T-helper 17 cell (primary cell): ENCODE data around the gene OTUB2. TPM values are rescaled to one million over a fixed set of nuclear protein-coding genes. Genes with fewer than 3 reads are reported as not detected.

Source experiments
- ATAC-seq: fragments of 150-1000 bp; cut with Tn5 transposase; 2 replicates; pipeline ENCODE4 v1.10.0; 2021; ENCODE audit warnings: mild to moderate bottlenecking, moderate library complexity
- DNase-seq, 3 donors: peaks; one replicate each; pipeline versions ENCODE4 v3.0.0 to v3.0.0-alpha.2; 2020 to 2021
- H3K9me3 ChIP-seq: one replicate; pipeline ENCODE4 v1.7.0; 2013; ENCODE audit warnings: low read length, mild to moderate bottlenecking; ENCODE audit not compliant: control insufficient read depth, poor library complexity, severe bottlenecking
- H3K27ac Mint-ChIP-seq: one replicate; pipeline ENCODE4 v1.8.0; 2022; ENCODE audit warnings: mild to moderate bottlenecking, moderate library complexity, mixed read lengths
- H3K27me3 Mint-ChIP-seq: one replicate; pipeline ENCODE4 v1.8.0; 2022; ENCODE audit warnings: mixed read lengths
- H3K36me3 Mint-ChIP-seq: one replicate; pipeline ENCODE4 v1.8.0; 2022; ENCODE audit warnings: low read depth, mixed read lengths
- H3K4me1 Mint-ChIP-seq: one replicate; pipeline ENCODE4 v1.8.0; 2022; ENCODE audit warnings: mild to moderate bottlenecking, mixed read lengths
- H3K4me3 Mint-ChIP-seq: one replicate; pipeline ENCODE4 v1.8.0; 2022; ENCODE audit warnings: mild to moderate bottlenecking, moderate library complexity, mixed read lengths
- total RNA-seq, 4 donors: library from RNA in 2 of 4; stranded (reverse) in 2 of 4; gene quantifications; one replicate each; pipeline ENCODE4 v1.2.3 and lab custom pipeline; 2022 to 2026

The OTUB2 gene
- total RNA-seq, 2 donors from 2014 or later, result 0.12 to 0.37 TPM

DNA sequence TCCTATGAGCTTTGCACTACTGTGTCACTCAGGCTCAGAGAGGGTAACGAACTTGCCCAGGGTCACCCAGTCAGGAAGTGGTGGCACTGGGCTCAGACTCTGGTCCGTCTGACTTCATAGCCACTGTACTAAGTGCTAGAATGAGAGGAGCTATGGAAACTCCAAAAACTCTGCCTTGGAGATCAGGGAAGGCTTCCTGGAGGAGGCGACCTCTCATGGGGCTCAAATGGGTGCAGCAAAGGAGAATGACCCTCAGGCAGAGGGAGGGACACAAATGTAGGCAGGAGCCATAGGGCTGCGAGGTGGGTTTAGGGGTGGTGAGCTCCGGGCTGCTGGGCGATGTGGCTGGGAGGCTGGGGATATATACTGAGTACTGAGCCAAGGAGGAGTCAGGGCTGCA, 25.9 kb upstream of the OTUB2 start:
- H3K9me3 ChIP-seq, result no peaks in the 10 kb centered on the region
- ATAC-seq (no peak), DNase-seq (no peak)
- H3K27ac Mint-ChIP-seq, result no peak overlapping the region
- no peak overlapping the region for H3K4me3 Mint-ChIP-seq
- H3K27me3 Mint-ChIP-seq, result peaks cover 13% of the 10 kb centered on the region
- H3K36me3 Mint-ChIP-seq, result peaks cover 2% of the 10 kb centered on the region
- peaks cover 19% of the 10 kb centered on the region for H3K4me1 Mint-ChIP-seq

DNA sequence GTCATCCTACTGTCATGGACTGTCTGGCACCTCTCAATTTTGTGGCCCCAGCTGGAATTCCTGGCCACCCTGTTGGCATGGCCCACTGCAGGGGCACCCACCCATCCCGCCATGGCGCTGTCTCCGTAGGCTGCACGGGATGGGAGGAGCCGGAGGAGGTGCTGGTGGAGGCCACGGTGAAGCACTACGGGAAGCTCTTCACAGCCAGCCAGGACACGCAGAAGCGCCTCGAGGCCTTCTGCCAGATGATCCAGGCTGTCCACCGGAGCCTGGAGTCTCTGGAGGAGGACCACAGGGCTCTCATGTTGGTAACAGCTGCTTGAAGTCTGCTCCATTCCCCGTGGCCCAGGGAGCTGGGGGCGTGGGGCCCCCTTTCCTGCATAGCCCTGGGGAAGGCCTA, 25.1 kb upstream of the OTUB2 start:
- Mint-ChIP-seq H3K36me3 (peaks cover 2% of the 10 kb centered on the region), H3K27me3 (peaks cover 14% of the 10 kb centered on the region), H3K4me1 (peaks cover 19% of the 10 kb centered on the region), H3K4me3 (no peak overlapping the region), H3K27ac (no peak overlapping the region)
- ATAC-seq (no peak), DNase-seq (no peak)
- no peaks in the 10 kb centered on the region for H3K9me3 ChIP-seq

DNA sequence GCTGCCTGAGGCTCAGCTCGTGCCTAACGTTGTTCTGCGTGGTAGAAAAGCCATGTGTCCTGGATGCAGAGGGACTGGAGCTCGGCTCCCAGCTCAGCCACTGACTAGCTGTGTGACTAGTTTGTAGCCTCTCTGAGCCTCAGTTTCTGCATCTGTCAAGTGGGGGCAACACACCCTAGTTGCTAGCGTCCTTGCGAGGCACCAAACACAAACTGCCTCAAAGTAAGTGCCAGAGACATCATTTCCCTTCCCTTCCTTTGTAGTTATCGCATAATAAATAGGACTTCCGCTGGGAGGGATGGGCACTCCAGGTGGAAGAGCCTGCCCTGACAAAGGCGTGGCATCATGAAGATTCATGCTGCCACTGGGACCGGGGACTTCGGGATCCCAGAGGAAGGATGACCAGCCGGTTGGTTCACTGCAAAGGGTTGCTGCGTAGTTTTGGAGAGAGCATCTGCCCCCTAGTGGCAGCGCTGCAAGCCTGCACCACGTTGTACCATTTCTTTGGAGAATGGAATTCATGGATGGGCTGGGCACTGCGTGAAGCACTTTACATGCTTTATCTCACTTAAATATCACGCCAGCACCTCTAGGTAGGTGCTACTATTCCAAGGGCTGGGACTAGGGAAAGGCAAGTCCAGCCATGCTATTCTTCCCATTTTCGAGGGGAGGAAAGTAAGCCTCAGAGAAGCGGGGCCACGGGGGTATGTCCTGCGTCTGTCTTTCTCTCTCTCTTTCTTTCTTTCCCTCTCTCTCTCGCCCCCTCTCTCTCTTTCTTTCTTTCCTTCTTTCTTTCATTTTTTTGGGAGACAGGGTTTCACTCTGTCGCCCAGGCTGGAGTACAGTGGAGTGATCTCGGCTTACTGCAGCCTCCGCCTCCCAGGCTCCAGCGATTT, 24.4 kb upstream of the OTUB2 start:
- Mint-ChIP-seq H3K27ac (peak overlapping the region; percentile 34), H3K27me3 (peaks cover 14% of the 10 kb centered on the region), H3K4me3 (no peak overlapping the region), H3K4me1 (peaks cover 20% of the 10 kb centered on the region), H3K36me3 (peaks cover 2% of the 10 kb centered on the region)
- DNase-seq (peak; percentile 38 to 43 (median 42)), ATAC-seq (peak; percentile 84)
- no peaks in the 10 kb centered on the region for H3K9me3 ChIP-seq

- Mint-ChIP-seq H3K4me1 (peaks cover 30% of the 10 kb centered on the region), H3K27ac (no peak overlapping the region), H3K27me3 (peaks cover 14% of the 10 kb centered on the region), H3K36me3 (peaks cover 2% of the 10 kb centered on the region), H3K4me3 (no peak overlapping the region)
- ATAC-seq, result no peak
- DNase-seq, result no peak
- no peaks in the 10 kb centered on the region for H3K9me3 ChIP-seq
Measured at GRCh38 chr14:94003397-94003796, 22.7 kb upstream of the OTUB2 start.

DNA sequence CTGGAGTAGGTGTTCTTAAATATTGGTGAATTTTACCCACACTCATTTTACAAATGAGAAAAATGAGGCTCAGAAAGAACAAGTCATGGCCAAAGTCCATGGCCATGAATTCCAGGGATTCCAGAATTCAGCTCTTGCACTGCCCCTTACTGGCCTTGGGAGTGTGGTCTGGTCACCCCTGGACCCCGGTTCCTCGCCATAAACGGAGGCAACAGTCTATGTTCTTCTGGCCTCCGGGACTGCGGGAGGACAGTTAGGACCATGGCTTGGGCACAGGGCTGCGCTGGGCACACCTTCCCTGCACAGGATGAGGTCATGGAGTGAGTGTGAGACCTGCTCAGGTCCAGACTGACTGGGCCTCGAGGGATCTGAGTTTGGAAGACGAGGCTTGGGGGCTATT, 22.1 kb upstream of the OTUB2 start:
- no peak for ATAC-seq
- Mint-ChIP-seq H3K27me3 (peaks cover 14% of the 10 kb centered on the region), H3K27ac (no peak overlapping the region), H3K4me1 (peaks cover 32% of the 10 kb centered on the region), H3K36me3 (peaks cover 2% of the 10 kb centered on the region), H3K4me3 (no peak overlapping the region)
- no peak for DNase-seq
- no peaks in the 10 kb centered on the region for H3K9me3 ChIP-seq

DNA sequence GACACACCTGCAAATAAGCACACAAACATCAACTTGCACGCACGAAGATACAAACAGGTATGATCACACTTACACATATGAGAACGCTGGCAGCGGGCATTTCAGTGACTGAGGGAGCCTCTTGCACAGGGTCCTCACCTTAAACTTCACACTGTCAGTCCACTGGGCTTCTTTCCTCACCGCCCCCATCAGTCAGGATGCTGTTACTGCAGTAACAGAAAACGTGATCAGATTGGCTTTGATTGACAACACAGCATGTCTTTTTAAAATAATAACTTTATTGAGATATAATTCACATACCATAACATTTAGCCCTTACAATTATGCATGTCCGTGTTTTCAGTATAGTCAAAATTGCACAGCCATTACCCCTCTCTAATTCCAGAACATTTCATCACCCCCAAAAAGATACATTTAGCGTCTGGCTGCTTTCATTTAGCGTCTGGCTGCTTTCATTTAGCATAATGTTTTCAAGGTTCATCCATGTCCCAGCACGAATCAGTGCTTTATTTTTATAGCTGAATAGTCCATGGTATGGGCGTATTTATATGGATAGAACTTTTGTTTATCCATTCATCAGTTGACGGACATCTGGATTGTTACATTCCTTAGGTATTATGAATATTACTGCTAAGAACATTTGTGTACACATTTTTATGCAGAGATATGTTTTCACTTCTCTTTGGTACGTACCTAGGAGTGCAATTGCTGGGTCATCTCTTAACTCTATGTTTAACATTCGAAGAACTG, 20.6 kb upstream of the OTUB2 start:
- peaks cover 2% of the 10 kb centered on the region for H3K36me3 Mint-ChIP-seq
- H3K4me1 Mint-ChIP-seq, result peaks cover 43% of the 10 kb centered on the region
- no peak for DNase-seq
- no peaks in the 10 kb centered on the region for H3K9me3 ChIP-seq
- H3K27me3 Mint-ChIP-seq, result peaks cover 14% of the 10 kb centered on the region
- H3K4me3 Mint-ChIP-seq, result no peak overlapping the region
- H3K27ac Mint-ChIP-seq, result no peak overlapping the region
- ATAC-seq, result peak; percentile 30

- Mint-ChIP-seq H3K27ac (no peak overlapping the region), H3K4me1 (peaks cover 54% of the 10 kb centered on the region)
- DNase-seq, result no peak
Measured at GRCh38 chr14:94008234-94008633, 17.9 kb upstream of the OTUB2 start.

DNA sequence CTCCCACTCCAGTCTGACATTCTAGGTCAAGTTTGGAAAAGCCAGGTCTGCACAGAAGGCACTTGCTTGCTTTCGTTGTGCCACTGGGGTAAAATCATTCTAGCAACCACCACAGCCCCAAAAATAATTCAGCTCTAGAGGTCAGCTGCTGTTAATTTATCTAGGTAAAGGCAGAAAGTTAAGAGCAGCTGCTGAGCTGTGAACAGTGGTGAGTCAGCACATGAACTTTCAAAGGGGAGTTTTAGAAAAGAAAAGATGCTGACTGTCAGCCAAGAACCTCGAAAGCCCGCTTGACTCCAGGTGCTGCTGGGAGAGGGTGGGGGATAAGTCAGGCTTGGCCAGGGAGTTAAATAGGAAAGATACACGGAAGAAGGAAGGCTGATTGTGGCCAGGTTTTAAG, 16.4 kb upstream of the OTUB2 start:
- no peaks in the 10 kb centered on the region for H3K36me3 Mint-ChIP-seq
- peak overlapping the region; percentile 81 for H3K4me3 Mint-ChIP-seq
- DNase-seq, result no peak
- H3K9me3 ChIP-seq, result no peaks in the 10 kb centered on the region
- peak overlapping the region; percentile 83 for H3K27ac Mint-ChIP-seq
- H3K27me3 Mint-ChIP-seq, result peaks cover 6% of the 10 kb centered on the region
- ATAC-seq, result peak; percentile 39
- H3K4me1 Mint-ChIP-seq, result peaks cover 51% of the 10 kb centered on the region

More at GRCh38 chr14:94008234-94008633, 17.9 kb upstream of the OTUB2 start:
- no peaks in the 10 kb centered on the region for H3K9me3 ChIP-seq
- peak overlapping the region; percentile 36 for H3K4me3 Mint-ChIP-seq
- ATAC-seq, result peak; percentile 39
- peaks cover 13% of the 10 kb centered on the region for H3K27me3 Mint-ChIP-seq
- peaks cover 2% of the 10 kb centered on the region for H3K36me3 Mint-ChIP-seq

DNA sequence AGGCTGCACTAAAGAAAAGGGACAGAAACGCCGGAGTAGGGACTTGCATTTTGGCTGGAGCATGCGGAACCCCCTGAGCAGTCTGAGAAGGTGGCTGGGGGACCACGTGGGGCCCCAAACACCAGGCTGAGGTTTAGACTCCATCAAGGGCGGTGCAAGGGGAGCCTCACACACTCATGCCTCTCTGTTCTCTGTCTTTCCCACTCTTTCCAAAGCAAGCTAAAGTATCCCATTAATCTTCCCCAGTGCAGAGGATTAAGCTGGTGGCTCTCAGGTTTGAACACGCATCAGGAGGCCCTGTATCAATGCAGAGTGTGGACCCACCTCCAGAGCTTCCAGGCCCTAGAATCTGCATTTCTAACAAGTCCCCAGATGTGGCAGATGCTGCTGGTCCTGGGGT, 15.5 kb upstream of the OTUB2 start:
- no peaks in the 10 kb centered on the region for H3K27me3 Mint-ChIP-seq
- peak overlapping the region; percentile 33 for H3K4me3 Mint-ChIP-seq
- ATAC-seq (no peak), DNase-seq (no peak)
- peak overlapping the region; percentile 83 for H3K27ac Mint-ChIP-seq
- no peaks in the 10 kb centered on the region for H3K9me3 ChIP-seq
- H3K36me3 Mint-ChIP-seq, result no peaks in the 10 kb centered on the region
- peaks cover 45% of the 10 kb centered on the region for H3K4me1 Mint-ChIP-seq

DNA sequence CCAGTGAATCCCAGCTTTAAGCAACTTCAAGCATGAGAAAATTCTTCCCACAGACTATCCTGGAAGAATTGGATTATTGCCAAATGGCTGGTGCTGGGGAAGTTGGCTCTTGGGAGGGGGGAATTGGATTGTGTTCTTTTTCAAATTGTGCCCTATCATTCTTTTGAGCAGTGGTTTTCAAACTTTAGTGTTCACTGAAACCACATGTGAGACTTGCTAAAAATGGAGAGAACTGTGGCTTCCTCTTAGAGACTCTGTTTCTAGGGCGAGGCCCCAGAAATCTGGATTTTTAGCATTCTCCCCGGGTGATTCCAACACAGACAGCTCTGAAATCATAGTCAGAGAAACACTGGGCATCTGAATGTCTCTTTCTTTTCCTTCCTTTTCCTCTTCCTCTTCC, 14.3 kb upstream of the OTUB2 start:
- Mint-ChIP-seq H3K27ac (peak overlapping the region; percentile 83), H3K4me3 (peak overlapping the region; percentile 80), H3K27me3 (no peaks in the 10 kb centered on the region), H3K36me3 (no peaks in the 10 kb centered on the region), H3K4me1 (peaks cover 43% of the 10 kb centered on the region)
- no peaks in the 10 kb centered on the region for H3K9me3 ChIP-seq
- DNase-seq (no peak), ATAC-seq (peak; percentile 82)

DNA sequence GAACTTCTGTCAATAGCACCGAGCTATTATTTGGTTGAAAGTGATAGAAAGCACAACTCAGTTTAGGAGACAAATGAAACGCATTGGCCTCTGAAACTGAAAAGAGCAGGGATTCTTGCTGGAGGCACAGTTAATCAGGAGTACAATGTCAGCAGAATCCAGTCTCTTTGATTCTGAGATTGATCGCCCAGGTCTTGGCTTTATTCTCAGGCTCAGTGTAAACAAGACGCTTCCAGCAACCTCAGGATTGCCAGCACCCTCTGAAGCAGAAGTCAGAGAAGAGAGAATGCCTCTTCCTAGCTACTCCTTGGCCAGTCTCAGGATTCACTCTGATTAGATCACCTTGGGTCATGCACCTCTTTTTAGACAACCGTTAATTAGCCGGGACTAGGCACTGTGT, 11.8 kb upstream of the OTUB2 start:
- no peaks in the 10 kb centered on the region for H3K9me3 ChIP-seq
- H3K4me1 Mint-ChIP-seq, result peaks cover 31% of the 10 kb centered on the region
- no peak for DNase-seq
- H3K4me3 Mint-ChIP-seq, result no peak overlapping the region
- no peak overlapping the region for H3K27ac Mint-ChIP-seq
- no peak for ATAC-seq
- H3K27me3 Mint-ChIP-seq, result no peaks in the 10 kb centered on the region
- H3K36me3 Mint-ChIP-seq, result no peaks in the 10 kb centered on the region

- Mint-ChIP-seq H3K4me1 (peaks cover 27% of the 10 kb centered on the region), H3K27me3 (no peaks in the 10 kb centered on the region), H3K4me3 (no peak overlapping the region), H3K36me3 (no peaks in the 10 kb centered on the region), H3K27ac (no peak overlapping the region)
- ATAC-seq (no peak), DNase-seq (no peak)
- H3K9me3 ChIP-seq, result no peaks in the 10 kb centered on the region
Measured at GRCh38 chr14:94015223-94015622, 10.9 kb upstream of the OTUB2 start.

- Mint-ChIP-seq H3K27ac (no peak overlapping the region), H3K4me3 (no peak overlapping the region), H3K4me1 (peaks cover 27% of the 10 kb centered on the region), H3K36me3 (no peaks in the 10 kb centered on the region), H3K27me3 (no peaks in the 10 kb centered on the region)
- H3K9me3 ChIP-seq, result no peaks in the 10 kb centered on the region
- DNase-seq (no peak), ATAC-seq (no peak)
Measured at GRCh38 chr14:94016446-94016976, 9.6 kb upstream of the OTUB2 start.
